Measurements from ENCODE around the gene IRX4. TPM values are rescaled to one million over a fixed set of nuclear protein-coding genes. Genes with fewer than 3 reads are reported as not detected.

Gene IRX4
- total and polyA plus RNA-seq, 2 donors (not counting 1 experiment from before 2014, with no cell fraction given), result not detected

GRCh38 chr5:1827886-1828397, 54.8 kb downstream of the IRX4 start:
- H3K4me2 ChIP-seq (ENCODE audit: extremely low read depth, insufficient read depth, low read length), result no peak overlapping the region
- no peak overlapping the region for H3K4me3 ChIP-seq (replicated peaks in 1 of 4; ENCODE audit: control extremely low read depth in 1 of 4, insufficient read depth in 1 of 4, low read depth in 3 of 4, low read length in 4 of 4)
- H3K4me1 ChIP-seq (ENCODE audit: control insufficient read depth, extremely low read depth, insufficient read depth, low read length), result no peaks in the 10 kb centered on the region
- no peak overlapping the region for H2AFZ ChIP-seq (ENCODE audit: low read length)
- no peak overlapping the region for H3K9ac ChIP-seq (ENCODE audit: insufficient read depth, low read length)
- peaks cover 3% of the 10 kb centered on the region for H3K36me3 ChIP-seq (ENCODE audit: control insufficient read depth, insufficient read depth, low read length)
- no peaks in the 10 kb centered on the region for H3K79me2 ChIP-seq (ENCODE audit: control insufficient read depth, insufficient read depth, low read length)
- H3K27me3 ChIP-seq (ENCODE audit: control insufficient read depth, insufficient read depth, low read length), result no peaks in the 10 kb centered on the region
- no peaks in the 10 kb centered on the region for H3K9me3 ChIP-seq (ENCODE audit: control insufficient read depth, insufficient read depth, low read depth, low read length)
- no peak overlapping the region for H3K27ac ChIP-seq (ENCODE audit: insufficient read depth, low read length)
- TF ChIP-seq CTCF (conservative IDR thresholded peaks at IDR 0.05 in 1 of 2, IDR thresholded peaks at IDR 0.05 in 1 of 2; ENCODE audit: low read depth in 1 of 2, low read length in 2 of 2) (no peak), EZH2 (IDR thresholded peaks at IDR 0.05; ENCODE audit: low read length, missing control alignments) (no peak)
- no peaks in the 10 kb centered on the region for H4K20me1 ChIP-seq (ENCODE audit: control insufficient read depth, extremely low read depth, insufficient read depth, low read length)
- DNase-seq (ENCODE audit: low read depth in 2 of 2), result no peak

Other genes with a start within 250 kb of the IRX4 start
- gene MRPL36, start 83.1 kb downstream of the IRX4 start, total RNA-seq, result 47.9 and 58.0 TPM in 2 replicates
- gene MRPL36, start 83.1 kb downstream of the IRX4 start, polyA plus RNA-seq, result 54.8 and 76.9 TPM in 2 replicates
- gene NDUFS6, start 81.5 kb downstream of the IRX4 start, total RNA-seq, result 21.8 and 31.8 TPM in 2 replicates
- gene NDUFS6, start 81.5 kb downstream of the IRX4 start, polyA plus RNA-seq, result 68.5 and 90.8 TPM in 2 replicates

All from fibroblast of lung (primary cell).